NCI-H2227 (cell line): ENCODE data around the gene DLGAP1.
"Not testable (repeated sequence)": the region's sequence is repeated elsewhere in the genome, so short reads cannot be mapped to it uniquely, and the experiment has no call there.

Source experiments
- DNase-seq: peaks from one replicate; lab custom pipeline; 2025; ENCODE audit not compliant: unreplicated experiment; lab: John Stamatoyannopoulos, UW

Gene DLGAP1

GRCh38 chr18:3597409-3598357 lies 857.4 kb downstream of the DLGAP1 start:
- no peak for DNase-seq

GRCh38 chr18:3596637-3597384 lies 858.3 kb downstream of the DLGAP1 start:
- no peak for DNase-seq

- DNase-seq, result no peak
Observed at GRCh38 chr18:3596324-3596636, 858.8 kb downstream of the DLGAP1 start.

GRCh38 chr18:3595369-3596273 lies 859.5 kb downstream of the DLGAP1 start:
- no peak for DNase-seq

GRCh38 chr18:3594760-3595368 lies 860.2 kb downstream of the DLGAP1 start:
- no peak for DNase-seq

GRCh38 chr18:3593904-3594759 lies 861.0 kb downstream of the DLGAP1 start:
- DNase-seq, result peak; percentile 83

- peak; percentile 58 for DNase-seq
Observed at GRCh38 chr18:3593381-3593903, 861.7 kb downstream of the DLGAP1 start.

GRCh38 chr18:3592864-3593263 lies 862.2 kb downstream of the DLGAP1 start:
- DNase-seq, result no peak

GRCh38 chr18:3590096-3590630 lies 864.9 kb downstream of the DLGAP1 start:
- DNase-seq, result no peak

GRCh38 chr18:3585656-3586509 lies 869.2 kb downstream of the DLGAP1 start:
- peak; percentile 66 for DNase-seq

GRCh38 chr18:3584897-3585460 lies 870.1 kb downstream of the DLGAP1 start:
- no peak for DNase-seq

GRCh38 chr18:3584266-3584861 lies 870.7 kb downstream of the DLGAP1 start:
- DNase-seq, result no peak

GRCh38 chr18:3583873-3584247 lies 871.2 kb downstream of the DLGAP1 start:
- DNase-seq, result no peak

- DNase-seq, result not testable (repeated sequence)
Observed at GRCh38 chr18:3583106-3583872, 871.8 kb downstream of the DLGAP1 start.

GRCh38 chr18:3581890-3582289 lies 873.2 kb downstream of the DLGAP1 start:
- DNase-seq, result no peak

- DNase-seq, result not testable (repeated sequence)
Observed at GRCh38 chr18:3580523-3581025, 874.5 kb downstream of the DLGAP1 start.

- DNase-seq, result no peak
Observed at GRCh38 chr18:3579701-3580100, 875.4 kb downstream of the DLGAP1 start.
